Astrocyte (in vitro differentiated cells and primary cell): ENCODE results near the gene AJAP1.

ENCODE experiments used
- CTCF ChIP-seq: IDR thresholded peaks from 2 replicates; pipeline ENCODE4 v1.5.1; 2011; ENCODE audit warnings: low read depth, mild to moderate bottlenecking, inconsistent platforms, low read length, moderate library complexity; ENCODE audit not compliant: insufficient read depth
- EZH2 ChIP-seq: IDR thresholded peaks from 2 replicates; pipeline ENCODE4 v1.6.1; 2012; ENCODE audit warnings: mild to moderate bottlenecking, low read length, inconsistent platforms; ENCODE audit not compliant: insufficient read depth

- TF ChIP-seq CTCF, result no peak
- no peak for TF ChIP-seq EZH2
Observed at GRCh38 chr1:4724001-4724400, 69.6 kb downstream of the AJAP1 start.
